Thymus (tissue), 11 donors: ENCODE results near the gene ZP1. TPM values are rescaled to one million over a fixed set of nuclear protein-coding genes. Genes with fewer than 3 reads are reported as not detected.

Experiments
- DNase-seq, 9 donors: peaks; one replicate each; pipeline ENCODE4 v3.0.0-alpha.2; 2013; ENCODE audit warnings: low spot score in 9 of 9, low read depth in 6 of 9, missing footprints in 1 of 9
- H3K27ac ChIP-seq, 2 donors: one replicate each; pipeline ENCODE4 v1.5.1; 2013; ENCODE audit warnings: control low read depth in 1 of 2, low read depth in 1 of 2, low read length in 1 of 2, mild to moderate bottlenecking in 1 of 2, moderate library complexity in 1 of 2
- H3K27me3 ChIP-seq, 2 donors: one replicate each; pipeline ENCODE4 v1.5.1; 2013; ENCODE audit warnings: low read length in 1 of 2; ENCODE audit not compliant: control insufficient read depth in 2 of 2, insufficient read depth in 1 of 2
- H3K36me3 ChIP-seq, 2 donors: one replicate each; pipeline ENCODE4 v1.5.1; 2013; ENCODE audit warnings: low read length in 1 of 2, mild to moderate bottlenecking in 1 of 2, moderate library complexity in 1 of 2; ENCODE audit not compliant: control insufficient read depth in 2 of 2, insufficient read depth in 2 of 2
- H3K4me1 ChIP-seq, 2 donors: one replicate each; pipeline ENCODE4 v1.5.1; 2013; ENCODE audit warnings: low read length in 2 of 2; ENCODE audit not compliant: control insufficient read depth in 2 of 2, insufficient read depth in 2 of 2
- H3K4me3 ChIP-seq, 2 donors: one replicate each; pipeline ENCODE4 v1.5.1; 2013; ENCODE audit warnings: low read length in 2 of 2, control low read depth in 1 of 2, mild to moderate bottlenecking in 1 of 2
- H3K9me3 ChIP-seq, 2 donors: one replicate each; pipeline ENCODE4 v1.5.1; 2013; ENCODE audit warnings: low read length in 1 of 2, mild to moderate bottlenecking in 1 of 2; ENCODE audit not compliant: control insufficient read depth in 2 of 2, insufficient read depth in 1 of 2
- WGBS: extraction: QIAGEN DNeasy Blood & Tissue Kit; methylation state at CpG from one replicate; pipeline ENCODE4 v1.1.7; 2013; 5-methylcytosine and 5-hydroxymethylcytosine counted together
- polyA plus RNA-seq: library from polyadenylated mRNA; stranded (reverse); fragments of 200-250 nt; gene quantifications from one replicate; pipeline ENCODE4 v1.2.3, GENCODE V29; 2013
- total RNA-seq: library from RNA; stranded (reverse); fragments of 120-200 nt; gene quantifications from one replicate; pipeline ENCODE4 v1.2.4, GENCODE V29; 2013
- donor health status: healthy.

ZP1 gene
- total and polyA plus RNA-seq, 2 donors, result 1.5 to 1.6 TPM

DNA sequence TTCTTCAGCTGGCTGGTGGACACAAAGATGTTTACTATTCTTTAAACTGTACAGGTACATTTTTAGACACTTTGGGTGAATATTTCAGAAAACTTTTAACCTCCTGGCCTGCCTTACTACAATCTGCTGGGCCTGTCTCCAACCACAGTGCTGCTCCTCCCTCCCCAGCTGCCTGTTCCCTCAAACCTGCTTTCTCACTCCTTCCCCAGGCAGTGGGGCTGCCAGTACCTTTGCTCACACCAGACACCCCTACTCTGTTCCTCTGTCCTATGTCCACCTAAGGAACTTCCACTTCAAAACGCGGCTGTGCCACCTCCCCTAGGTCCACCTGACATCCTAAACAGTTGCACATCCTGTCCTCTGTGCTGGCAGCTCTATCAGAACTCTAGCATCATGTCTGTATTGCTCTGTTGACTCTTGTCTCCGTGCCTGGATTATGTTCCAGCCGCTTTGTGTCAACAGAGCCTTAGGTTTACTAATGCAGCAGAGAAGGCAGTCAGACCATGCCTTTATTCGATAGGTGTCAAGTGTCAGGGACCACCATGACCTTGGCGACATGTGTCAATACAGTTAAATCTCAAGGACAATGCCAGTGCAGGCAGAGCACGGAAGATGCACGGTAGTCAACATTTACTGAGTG is 13.4 kb downstream of the ZP1 start:
- 95% methylated on average over 8 of the region's 8 CpGs for WGBS
- H3K36me3 ChIP-seq, result peaks cover 14 to 21% of the 10 kb centered on the region in 2 donors
- H3K9me3 ChIP-seq, result no peaks in the 10 kb centered on the region
- no peak for DNase-seq
- no peak overlapping the region for H3K27ac ChIP-seq
- peaks cover 13 to 23% of the 10 kb centered on the region in 2 donors for H3K4me1 ChIP-seq
- H3K4me3 ChIP-seq, result no peak overlapping the region
- H3K27me3 ChIP-seq, result no peaks in the 10 kb centered on the region

DNA sequence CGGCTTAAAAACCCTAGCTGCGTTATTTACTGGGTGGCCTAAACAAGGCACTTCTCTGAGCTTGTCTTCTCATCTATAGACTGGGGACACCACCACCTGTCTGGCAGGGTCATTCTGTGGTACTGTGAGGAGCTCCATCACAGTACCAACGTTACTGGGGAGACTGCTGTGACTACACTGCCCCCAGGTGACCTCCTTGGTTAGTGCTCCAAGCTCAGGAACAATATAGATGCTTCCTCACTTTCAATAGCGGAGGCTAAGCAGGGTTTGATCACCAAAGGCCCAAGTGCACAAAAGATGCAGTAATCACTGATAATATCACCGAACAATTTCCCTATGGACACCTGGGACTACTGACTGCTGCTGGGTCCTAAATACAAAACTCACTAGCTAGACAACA is 20.2 kb downstream of the ZP1 start:
- no peaks in the 10 kb centered on the region for H3K9me3 ChIP-seq
- peaks cover 28 to 31% of the 10 kb centered on the region in 2 donors for H3K36me3 ChIP-seq
- no peaks in the 10 kb centered on the region for H3K27me3 ChIP-seq
- peak overlapping the region in 1 of 2 donors; percentile 30 for H3K27ac ChIP-seq
- H3K4me1 ChIP-seq, result peaks cover 0 to 12% of the 10 kb centered on the region in 2 donors
- peak in 5 of 9 donors; percentile 60 to 86 (median 71) for DNase-seq
- no peak overlapping the region for H3K4me3 ChIP-seq
- WGBS, result 67% methylated on average over 5 of the region's 5 CpGs

DNA sequence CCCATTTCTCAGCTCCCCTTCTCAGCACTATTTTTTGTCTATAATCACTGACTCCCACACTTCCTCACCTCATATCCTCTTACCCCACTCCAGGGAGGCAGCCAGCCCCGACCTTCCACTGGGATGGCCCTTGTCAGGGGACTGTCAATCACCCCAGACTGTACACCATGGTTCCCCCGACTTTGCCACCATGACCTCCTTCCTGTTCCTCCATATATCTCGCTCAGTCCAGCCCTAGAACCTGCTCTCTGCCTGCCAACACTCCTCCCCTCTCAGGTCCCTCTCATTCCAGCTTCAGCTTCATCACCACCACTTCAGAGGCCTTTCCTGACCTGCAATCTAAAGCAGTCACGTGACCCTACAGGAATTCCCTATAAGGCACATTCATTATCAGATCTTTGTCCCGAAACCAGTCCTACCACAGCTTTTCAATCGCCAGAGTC is 22.5 kb downstream of the ZP1 start:
- Histone ChIP-seq H3K4me3 (no peak overlapping the region), H3K4me1 (peaks cover 0 to 12% of the 10 kb centered on the region in 2 donors), H3K9me3 (no peaks in the 10 kb centered on the region), H3K27me3 (no peaks in the 10 kb centered on the region), H3K27ac (no peak overlapping the region), H3K36me3 (peaks cover 37 to 47% of the 10 kb centered on the region in 2 donors)
- DNase-seq, result no peak
- WGBS, result 69% methylated on average over 6 of the region's 6 CpGs

DNA sequence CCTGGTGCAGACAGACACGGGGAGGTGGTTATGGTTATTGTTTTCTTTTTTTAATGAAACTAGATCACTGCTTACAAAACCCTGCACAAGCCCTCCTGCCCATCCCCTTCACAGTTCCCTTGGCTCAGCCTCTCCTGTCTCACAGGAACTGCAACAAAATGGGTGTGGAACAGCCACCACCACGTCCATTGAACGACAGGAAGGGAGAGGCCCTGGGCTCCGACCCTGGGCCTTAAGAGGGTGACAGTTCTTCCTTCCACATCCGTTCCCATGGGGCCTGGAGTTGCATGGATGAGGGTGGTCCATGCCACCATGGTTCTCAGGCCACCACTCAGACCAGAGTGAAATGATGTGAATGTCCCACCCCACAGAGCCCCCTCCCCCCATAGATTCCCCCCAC is 23.4 kb downstream of the ZP1 start:
- H3K27ac ChIP-seq, result no peak overlapping the region
- H3K4me3 ChIP-seq, result no peak overlapping the region
- peaks cover 43 to 55% of the 10 kb centered on the region in 2 donors for H3K36me3 ChIP-seq
- no peaks in the 10 kb centered on the region for H3K27me3 ChIP-seq
- H3K4me1 ChIP-seq, result peaks cover 0 to 12% of the 10 kb centered on the region in 2 donors
- H3K9me3 ChIP-seq, result no peaks in the 10 kb centered on the region
- no peak for DNase-seq
- 89% methylated on average over 5 of the region's 5 CpGs for WGBS

DNA sequence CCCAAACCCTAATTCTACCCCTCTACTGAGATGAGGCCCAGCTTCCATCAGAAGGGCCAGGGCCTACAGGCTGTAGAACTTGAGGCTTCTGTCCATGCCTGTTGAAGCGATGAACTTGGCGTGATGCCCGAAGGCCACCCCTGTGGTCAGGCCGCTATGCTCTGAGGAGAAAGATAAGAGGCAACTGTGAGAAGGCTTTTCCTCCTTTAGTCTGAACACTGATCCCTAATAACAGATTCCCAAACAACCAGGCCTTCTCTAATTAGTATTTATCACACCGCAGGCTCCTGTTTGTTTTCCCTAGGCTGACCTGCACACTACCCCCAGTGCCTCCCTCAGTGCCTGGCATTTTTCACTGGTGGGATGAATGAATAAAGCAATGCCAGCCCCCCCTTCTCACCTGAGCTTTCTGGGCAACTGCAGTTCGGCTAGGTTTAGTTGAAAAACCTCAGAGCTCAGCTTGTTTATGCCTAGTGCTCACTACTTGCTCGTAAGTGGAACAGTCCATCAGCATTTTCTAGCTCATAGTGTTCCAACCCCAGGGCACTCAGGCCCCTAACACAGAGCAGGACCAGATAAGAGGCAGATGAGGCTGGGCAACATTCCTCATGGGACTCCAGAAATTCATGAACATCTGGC is 23.9 kb downstream of the ZP1 start:
- Histone ChIP-seq H3K4me3 (no peak overlapping the region), H3K36me3 (peaks cover 49 to 61% of the 10 kb centered on the region in 2 donors), H3K27ac (no peak overlapping the region), H3K27me3 (no peaks in the 10 kb centered on the region), H3K4me1 (peaks cover 0 to 12% of the 10 kb centered on the region in 2 donors), H3K9me3 (no peaks in the 10 kb centered on the region)
- DNase-seq, result no peak
- 95% methylated on average over 7 of the region's 7 CpGs for WGBS

DNA sequence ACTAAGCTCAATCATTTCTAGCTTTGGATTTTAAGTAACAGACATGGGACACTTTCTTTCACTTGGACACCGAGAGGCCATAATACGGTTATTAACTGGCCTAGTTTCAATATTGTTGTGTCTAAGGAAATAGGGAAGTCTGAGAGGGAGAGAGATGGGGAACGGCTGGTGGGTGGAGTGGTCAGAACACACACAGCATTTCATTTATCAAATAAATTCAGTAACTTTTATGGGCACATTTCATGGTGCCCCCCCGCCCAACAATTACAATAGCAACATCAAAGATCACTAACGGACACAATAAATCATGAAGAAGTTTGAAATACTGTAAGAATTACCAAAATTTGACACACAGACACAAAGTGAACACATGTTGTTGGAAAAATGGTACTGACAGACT is 28.3 kb downstream of the ZP1 start:
- DNase-seq, result no peak
- Histone ChIP-seq H3K27ac (no peak overlapping the region), H3K4me1 (peaks cover 0 to 3% of the 10 kb centered on the region in 2 donors), H3K9me3 (no peaks in the 10 kb centered on the region), H3K36me3 (peaks cover 72 to 91% of the 10 kb centered on the region in 2 donors), H3K4me3 (no peak overlapping the region), H3K27me3 (no peaks in the 10 kb centered on the region)
- 96% methylated on average over 5 of the region's 5 CpGs for WGBS

DNA sequence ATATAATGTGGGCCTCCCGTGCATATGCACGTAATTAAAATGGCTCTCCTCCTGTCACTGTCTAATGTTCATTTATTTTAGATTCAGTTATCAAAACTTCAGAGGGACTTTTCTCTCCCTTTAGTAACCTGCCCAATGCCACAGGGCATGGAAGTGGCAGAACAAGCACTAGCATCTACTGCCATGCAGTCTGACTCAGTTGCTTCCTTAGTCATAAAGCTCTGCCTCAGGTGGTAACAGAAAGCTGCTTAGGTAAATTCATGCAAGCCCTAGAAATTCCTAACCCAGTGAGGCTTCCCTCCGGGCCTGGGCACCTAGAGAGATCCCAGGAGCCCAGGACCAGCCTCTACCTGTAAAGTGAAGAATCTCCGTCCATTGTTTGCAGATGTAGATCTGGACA is 30.2 kb downstream of the ZP1 start:
- H3K27me3 ChIP-seq, result no peaks in the 10 kb centered on the region
- peaks cover 0 to 3% of the 10 kb centered on the region in 2 donors for H3K4me1 ChIP-seq
- no peak overlapping the region for H3K4me3 ChIP-seq
- no peak for DNase-seq
- WGBS, result 99% methylated on average over 4 of the region's 4 CpGs
- H3K36me3 ChIP-seq, result peaks cover 75 to 92% of the 10 kb centered on the region in 2 donors
- no peak overlapping the region for H3K27ac ChIP-seq
- no peaks in the 10 kb centered on the region for H3K9me3 ChIP-seq

DNA sequence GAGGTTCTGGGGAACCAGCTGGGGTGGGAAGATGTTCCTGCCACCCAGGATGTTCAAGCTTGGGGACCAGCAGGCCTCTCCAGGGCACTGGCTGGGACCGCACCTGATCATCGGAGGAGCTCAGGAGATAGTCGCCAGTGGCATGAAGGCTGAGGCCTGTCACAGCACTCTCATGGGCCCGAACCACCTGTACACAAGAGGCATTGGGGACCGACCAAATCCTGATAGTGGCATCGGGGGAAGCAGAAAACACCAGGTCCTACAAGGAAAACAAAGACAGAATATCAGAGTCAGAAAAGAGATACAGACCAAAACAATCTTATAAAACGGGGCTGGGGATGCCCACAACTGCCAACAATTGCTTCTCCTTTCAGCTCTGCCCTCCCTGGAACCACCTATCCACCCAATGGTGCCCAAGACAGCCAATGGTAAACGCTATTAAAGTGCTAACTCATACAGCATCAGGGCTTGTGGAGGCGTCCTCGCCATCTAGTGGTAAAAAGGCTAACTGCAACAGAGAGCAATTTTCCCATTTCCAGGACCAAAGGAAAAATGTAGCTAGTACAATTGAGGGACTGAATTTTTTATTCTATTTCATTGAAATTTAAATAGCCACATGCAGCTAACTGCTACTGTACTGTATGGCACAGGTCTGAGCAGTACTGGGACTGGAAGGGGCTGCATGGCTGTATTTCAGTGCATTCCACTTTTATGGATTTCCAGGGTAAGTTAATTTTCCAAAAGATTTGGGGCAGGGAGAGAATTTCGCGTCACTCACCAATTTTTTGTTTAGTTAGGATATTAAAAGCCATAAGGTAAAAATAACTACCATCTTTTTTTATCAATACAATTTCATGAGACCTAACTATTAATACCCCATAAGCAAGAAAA is 31.9 kb downstream of the ZP1 start:
- Histone ChIP-seq H3K9me3 (no peaks in the 10 kb centered on the region), H3K4me1 (peaks cover 0 to 3% of the 10 kb centered on the region in 2 donors), H3K4me3 (no peak overlapping the region), H3K36me3 (peaks cover 80 to 97% of the 10 kb centered on the region in 2 donors), H3K27me3 (no peaks in the 10 kb centered on the region), H3K27ac (no peak overlapping the region)
- peak in 1 of 9 donors; percentile 55 for DNase-seq
- WGBS, result 66% methylated on average over 12 of the region's 12 CpGs

DNA sequence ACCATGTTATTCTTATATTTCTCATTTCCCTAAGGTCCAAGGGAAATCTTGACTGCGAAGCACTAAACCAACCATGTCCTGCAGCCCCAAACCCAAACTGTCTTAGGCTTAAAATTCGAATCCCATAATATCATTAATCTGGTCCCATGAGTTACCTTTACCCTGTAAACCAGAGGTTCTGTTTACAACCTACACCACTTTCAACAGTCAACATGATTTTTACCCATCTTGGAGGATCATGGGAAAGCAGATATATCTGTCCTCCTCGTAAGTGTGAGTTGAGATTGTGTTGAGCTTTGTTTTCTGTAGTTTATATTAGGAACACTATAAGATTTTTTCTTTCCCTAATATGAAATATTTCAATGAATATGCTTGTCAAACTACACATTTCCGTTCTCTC is 32.6 kb downstream of the ZP1 start:
- Histone ChIP-seq H3K36me3 (peaks cover 78 to 91% of the 10 kb centered on the region in 2 donors), H3K9me3 (no peaks in the 10 kb centered on the region), H3K27ac (no peak overlapping the region), H3K4me3 (no peak overlapping the region), H3K27me3 (no peaks in the 10 kb centered on the region), H3K4me1 (peaks cover 6 to 7% of the 10 kb centered on the region in 2 donors)
- DNase-seq, result no peak
- WGBS, result 73% methylated on average over 4 of the region's 4 CpGs
